Left renal pelvis (tissue), 4 donors: Measurements from ENCODE around the gene STIM1. TPM values are rescaled to one million over a fixed set of nuclear protein-coding genes. Genes with fewer than 3 reads are reported as not detected.
A peak's percentile ranks its signal among the peaks of the same experiment; 100 is the strongest.

Experiments
- DNase-seq, 4 donors: peaks; one replicate each; pipeline ENCODE4 v3.0.0-alpha.2; 2013; ENCODE audit warnings: low read depth in 4 of 4, low spot score in 3 of 4
- polyA plus RNA-seq, 4 donors: library from polyadenylated mRNA; unstranded; fragments of 120-200 nt; gene quantifications; one replicate each; pipeline ENCODE4 v1.2.1, GENCODE V29; 2013; ENCODE audit not compliant: insufficient read length in 4 of 4

Gene STIM1
- polyA plus RNA-seq, 4 donors = 30.4 to 68.4 (median 37.2) TPM

GRCh38 chr11:3830088-3830487 is 25.4 kb upstream of the STIM1 start:
- DNase-seq = no peak

DNA sequence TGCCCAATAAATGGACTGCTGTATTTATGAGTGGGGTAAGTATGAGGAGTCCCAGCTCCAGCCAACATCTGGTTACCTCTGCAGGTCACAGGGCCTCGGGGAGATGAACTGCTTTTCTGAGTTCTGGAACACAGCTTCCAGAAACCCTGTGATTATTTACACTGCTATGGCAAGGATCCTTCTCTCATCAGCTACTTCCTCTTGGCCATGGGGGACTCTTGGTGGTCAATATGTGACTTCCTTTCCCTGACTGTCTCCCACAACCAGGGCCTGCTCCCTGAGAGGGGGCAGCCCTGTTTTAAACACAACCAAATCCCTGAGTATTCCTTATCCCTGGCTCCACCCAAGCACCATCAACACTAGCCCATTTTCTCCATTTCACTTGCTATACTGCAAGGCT is 24.7 kb upstream of the STIM1 start:
- DNase-seq = no peak

- no peak for DNase-seq
Observed at GRCh38 chr11:3831378-3832239, 23.9 kb upstream of the STIM1 start.

GRCh38 chr11:3832816-3833215 is 22.6 kb upstream of the STIM1 start:
- DNase-seq = no peak

- DNase-seq = no peak
Observed at GRCh38 chr11:3833449-3833848, 22.0 kb upstream of the STIM1 start.

DNA sequence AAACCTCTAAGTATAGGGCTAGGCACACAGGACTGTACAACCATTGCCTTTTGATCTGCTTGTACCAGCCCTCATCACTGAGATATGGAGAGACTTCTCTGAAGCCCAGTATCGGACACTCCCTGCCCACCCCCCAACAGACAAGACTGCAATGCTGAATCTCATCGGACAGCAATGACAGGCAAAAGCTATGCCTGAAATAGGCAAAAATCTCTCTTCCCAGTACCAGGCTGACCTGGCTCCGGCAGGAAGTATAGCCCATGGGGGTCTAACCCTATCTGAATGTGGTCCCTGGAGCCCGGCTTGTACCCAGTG is 21.2 kb upstream of the STIM1 start:
- no peak for DNase-seq

- DNase-seq = no peak
Observed at GRCh38 chr11:3834664-3835461, 20.6 kb upstream of the STIM1 start.

DNA sequence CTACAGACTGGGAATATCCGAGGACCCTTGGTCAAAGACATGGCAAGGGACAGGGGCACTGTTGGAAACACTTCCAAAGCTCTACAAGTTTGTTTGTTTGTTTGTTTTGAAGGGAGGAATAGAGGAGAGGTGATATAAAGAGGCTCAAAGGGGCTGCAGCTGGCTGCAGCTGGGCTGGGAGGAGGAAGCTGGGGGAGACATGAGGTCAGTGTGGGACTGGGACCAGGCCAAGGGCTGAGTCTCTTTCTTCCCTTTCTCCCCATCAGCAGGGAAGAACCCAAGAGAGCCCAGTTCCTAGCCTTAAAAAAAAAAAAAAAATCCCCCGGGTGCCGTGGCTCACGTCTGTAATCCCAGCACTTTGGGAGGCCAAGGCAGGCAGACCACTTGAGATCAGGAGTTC is 19.7 kb upstream of the STIM1 start:
- no peak for DNase-seq

DNA sequence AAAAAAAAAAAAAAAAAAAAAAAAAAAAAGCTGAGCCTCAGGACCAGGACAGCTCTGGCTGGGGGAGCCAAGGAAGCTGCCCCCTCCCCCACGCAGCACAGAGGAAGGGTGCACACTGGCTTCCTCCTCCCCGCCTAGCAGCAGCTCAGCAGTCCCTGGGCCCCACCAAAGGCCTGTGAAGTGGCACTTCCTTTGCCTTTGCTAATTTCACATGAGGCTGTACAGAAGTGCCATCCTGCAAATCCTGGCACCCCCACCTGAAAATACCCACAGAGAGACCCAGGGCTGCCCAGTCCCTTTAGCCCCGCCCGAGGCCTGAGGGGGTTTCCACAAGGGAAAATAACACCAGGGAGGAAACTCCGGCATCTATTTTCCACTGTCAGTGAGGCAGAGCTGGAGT is 18.6 kb upstream of the STIM1 start:
- no peak for DNase-seq

GRCh38 chr11:3837793-3838192 is 17.7 kb upstream of the STIM1 start:
- no peak for DNase-seq

GRCh38 chr11:3838504-3838903 is 17.0 kb upstream of the STIM1 start:
- no peak for DNase-seq

GRCh38 chr11:3840004-3840869 is 15.2 kb upstream of the STIM1 start:
- DNase-seq = peak in 1 of 4 donors; percentile 26

GRCh38 chr11:3840870-3841425 is 14.5 kb upstream of the STIM1 start, which contains the start of gene RHOG:
TSS of gene RHOG (minus strand) at chr11:3840959. CDS start at chr11:3828138, 12,821 bp downstream.
- DNase-seq = peak in 2 of 4 donors; percentile 50 to 54

GRCh38 chr11:3841426-3842350 is 13.8 kb upstream of the STIM1 start:
- DNase-seq = peak in 2 of 4 donors; percentile 56 to 68

GRCh38 chr11:3843326-3843725 is 12.1 kb upstream of the STIM1 start:
- DNase-seq = no peak

DNA sequence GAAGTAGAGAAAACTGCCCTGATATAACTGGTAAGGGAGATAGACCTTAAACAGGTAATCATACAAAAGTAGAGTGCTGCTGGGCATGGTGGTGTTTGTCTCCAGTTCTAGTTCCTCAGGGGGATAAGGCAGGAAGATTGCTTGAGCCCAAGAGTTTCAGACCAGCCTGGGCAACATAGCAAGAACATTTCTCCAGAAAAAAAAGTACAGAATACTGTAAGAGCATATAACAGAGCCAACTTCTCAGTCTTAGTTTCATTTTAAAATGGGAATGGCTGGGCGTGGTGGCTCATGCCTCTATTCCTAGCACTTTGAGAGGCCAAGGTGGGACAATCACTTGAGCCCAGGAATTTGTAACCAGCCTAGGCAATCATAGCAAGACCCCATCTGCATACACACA is 10.2 kb upstream of the STIM1 start:
- DNase-seq = no peak

DNA sequence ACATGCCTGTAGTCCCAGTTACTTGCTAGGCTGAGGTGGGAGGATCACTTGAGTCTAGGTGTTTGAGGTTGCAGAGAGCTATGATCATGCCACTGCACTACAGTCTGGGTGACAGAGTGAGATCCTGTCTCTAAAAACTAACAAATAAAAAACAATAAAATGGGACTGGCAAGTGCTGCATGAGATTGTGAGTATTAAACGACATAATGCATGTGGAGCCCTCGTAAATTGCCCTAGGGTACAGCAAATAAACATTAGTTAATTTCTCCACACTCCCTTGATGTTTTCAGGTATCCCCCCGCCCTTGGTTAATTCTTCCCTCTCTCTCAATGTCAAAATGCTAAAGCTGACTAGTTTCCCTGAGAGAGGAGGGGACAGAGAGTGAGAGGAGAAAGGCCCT is 9.8 kb upstream of the STIM1 start:
- no peak for DNase-seq

- DNase-seq = no peak
Observed at GRCh38 chr11:3849297-3849874, 6.1 kb upstream of the STIM1 start.

DNA sequence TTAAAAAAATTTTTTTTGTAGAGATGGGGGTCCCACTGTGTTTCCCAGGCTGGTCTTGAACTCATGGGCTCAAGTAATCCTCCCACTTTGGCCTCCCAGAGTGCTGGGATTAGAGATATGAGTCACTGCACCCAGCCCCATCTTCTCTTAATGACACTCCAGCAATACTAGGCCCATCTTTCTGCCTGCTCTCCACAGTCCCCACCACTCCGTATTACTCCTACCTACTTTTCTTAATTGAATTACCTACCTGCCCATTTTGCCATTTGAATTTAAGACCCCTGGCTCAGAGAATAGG is 2.0 kb upstream of the STIM1 start:
- no peak for DNase-seq
